GM12892 (cell line): ENCODE measurements around the gene SHH.

Experiments used
- DNase-seq: peaks from one replicate; pipeline ENCODE4 v3.0.0; 2011; ENCODE audit not compliant: insufficient read length
- FAIRE-seq: peaks from 2 replicates; lab custom pipeline; 2011; peaks lifted over from hg19 to GRCh38; lab: Jason Lieb, UNC
- POLR2A ChIP-seq: IDR thresholded peaks from 2 replicates; pipeline ENCODE4 v1.6.1; 2011; ENCODE audit warnings: low read depth, low read length, control low read depth
- POLR2AphosphoS5 ChIP-seq: IDR thresholded peaks from 2 replicates; pipeline ENCODE4 v1.6.1; 2011; ENCODE audit warnings: low read depth, low read length, control low read depth
- TAF1 ChIP-seq: IDR thresholded peaks from 2 replicates; pipeline ENCODE4 v1.6.1; 2011; ENCODE audit warnings: low read depth, mild to moderate bottlenecking, control low read depth, low read length, borderline replicate concordance

The SHH gene

GRCh38 chr7:155791836-155792235 is 20.4 kb downstream of the SHH start:
- no peak for TF ChIP-seq POLR2A
- TF ChIP-seq POLR2AphosphoS5 = no peak
- TF ChIP-seq TAF1 = no peak
- no peak for DNase-seq
- FAIRE-seq = peak; percentile 85

- no peak for TF ChIP-seq POLR2A
- no peak for TF ChIP-seq TAF1
- no peak for TF ChIP-seq POLR2AphosphoS5
- FAIRE-seq = no peak
- DNase-seq = no peak
These were observed 21.0 kb downstream of the SHH start for GRCh38 chr7:155791214-155791737.

GRCh38 chr7:155790666-155791065 is 21.6 kb downstream of the SHH start:
- no peak for TF ChIP-seq TAF1
- TF ChIP-seq POLR2A = no peak
- no peak for TF ChIP-seq POLR2AphosphoS5

GRCh38 chr7:155789001-155789725 is 23.1 kb downstream of the SHH start:
- TF ChIP-seq POLR2A (no peak), POLR2AphosphoS5 (no peak), TAF1 (no peak)
- FAIRE-seq = no peak
- DNase-seq = no peak

More at GRCh38 chr7:155790666-155791065, 21.6 kb downstream of the SHH start:
- FAIRE-seq = no peak
- no peak for DNase-seq

GRCh38 chr7:155788616-155789000 is 23.7 kb downstream of the SHH start:
- TF ChIP-seq POLR2AphosphoS5 (no peak), TAF1 (no peak), POLR2A (no peak)

GRCh38 chr7:155787171-155787851 is 25.0 kb downstream of the SHH start:
- no peak for TF ChIP-seq TAF1
- no peak for TF ChIP-seq POLR2AphosphoS5
- TF ChIP-seq POLR2A = no peak
- DNase-seq = no peak
- FAIRE-seq = no peak

More at GRCh38 chr7:155788616-155789000, 23.7 kb downstream of the SHH start:
- no peak for FAIRE-seq
- DNase-seq = no peak

- TF ChIP-seq POLR2AphosphoS5 = no peak
- no peak for TF ChIP-seq POLR2A
- no peak for TF ChIP-seq TAF1
- DNase-seq = no peak
- FAIRE-seq = no peak
These were observed 25.8 kb downstream of the SHH start for GRCh38 chr7:155786491-155786890.

GRCh38 chr7:155785536-155785935 is 26.7 kb downstream of the SHH start:
- no peak for FAIRE-seq
- DNase-seq = no peak
- TF ChIP-seq TAF1 (no peak), POLR2AphosphoS5 (no peak), POLR2A (no peak)

- FAIRE-seq (no peak), DNase-seq (no peak)
- no peak; the same call in 1 of the 2 replicates for TF ChIP-seq POLR2AphosphoS5
- no peak for TF ChIP-seq POLR2A
- TF ChIP-seq TAF1 = no peak
These were observed 29.8 kb downstream of the SHH start for GRCh38 chr7:155782466-155782865.

- DNase-seq (no peak), FAIRE-seq (no peak)
- TF ChIP-seq POLR2AphosphoS5 (no peak), POLR2A (no peak), TAF1 (no peak)
These were observed 30.8 kb downstream of the SHH start for GRCh38 chr7:155781433-155781832.

- TF ChIP-seq POLR2AphosphoS5 = no peak
- no peak for DNase-seq
- no peak for FAIRE-seq
These were observed 31.4 kb downstream of the SHH start for GRCh38 chr7:155780884-155781283.

GRCh38 chr7:155778349-155778748 is 33.9 kb downstream of the SHH start:
- no peak for DNase-seq
- FAIRE-seq = no peak
- no peak for TF ChIP-seq TAF1
